ENCODE results near the gene JKAMP. TPM values are rescaled to one million over a fixed set of nuclear protein-coding genes. Genes with fewer than 3 reads are reported as not detected.

JKAMP gene
- 77.4 and 82.3 TPM in 2 replicates for total RNA-seq

GRCh38 chr14:59483819-59484638 is at the start of gene JKAMP, which contains the start of gene L3HYPDH:
TSS of gene JKAMP (plus strand) at chr14:59484517. CDS start at chr14:59484590, 73 bp downstream.
TSS of gene L3HYPDH (minus strand) at chr14:59484408. CDS start at chr14:59484316, 92 bp downstream.

DNA sequence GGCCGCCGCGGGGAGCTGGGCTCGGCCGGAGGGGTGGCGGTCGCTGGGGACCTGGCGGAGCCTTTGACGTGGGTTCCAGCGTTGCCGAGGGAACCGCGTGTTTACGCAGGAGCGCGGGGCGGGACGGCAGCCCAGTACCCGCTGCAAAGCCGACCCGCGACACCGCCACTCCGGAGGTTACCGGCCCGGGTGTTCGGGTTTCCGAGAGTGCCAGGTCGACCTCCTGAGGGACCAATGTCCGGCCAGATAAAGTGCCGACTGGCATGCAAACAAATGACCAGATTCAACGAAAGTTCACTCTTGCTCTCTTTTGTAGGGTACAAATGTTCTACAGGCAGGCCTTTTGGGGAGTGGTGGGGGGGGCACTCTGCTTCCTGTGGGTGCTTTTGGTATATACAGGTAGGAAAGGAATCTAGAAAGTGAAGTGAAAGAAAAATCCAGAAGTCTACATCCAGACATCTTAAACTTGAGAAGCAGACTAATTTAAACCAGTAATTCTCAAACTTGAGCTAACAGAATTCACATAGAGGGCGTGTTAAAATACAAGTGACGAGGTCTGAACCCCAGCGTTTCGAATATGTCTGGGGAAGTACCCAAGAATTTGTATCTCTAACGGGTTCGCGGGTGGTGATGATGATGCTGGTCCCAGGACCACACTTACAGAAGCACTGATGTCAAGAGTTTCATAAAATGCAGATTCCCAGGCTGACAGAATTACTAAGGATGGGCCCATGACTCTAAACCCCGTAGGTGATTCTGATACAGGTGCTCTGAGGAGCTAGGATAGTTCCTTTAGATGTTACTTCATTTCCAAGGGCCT is 18.8 kb upstream of the JKAMP start, which contains the start of gene GPR135:
Gene GPR135, minus strand, starts transcription at position 65 of the 820 bp plus-strand sequence. CDS start 154 bp downstream, outside the sequence.

Other genes starting within 250 kb of the JKAMP start
- gene GPR135, start 19.1 kb upstream of the JKAMP start, total RNA-seq: 4.1 and 4.7 TPM in 2 replicates
- 42.7 and 44.4 TPM in 2 replicates for gene L3HYPDH, start 109 bp upstream of the JKAMP start, total RNA-seq
- gene CCDC175, start 92.3 kb downstream of the JKAMP start, total RNA-seq: not detected in 2 replicates